Middle frontal gyrus (tissue), 1 donor: ENCODE measurements around the gene CBLB.

Experiments used
- DNase-seq: peaks from one replicate; pipeline ENCODE4 v3.0.0-alpha.2; 2015; ENCODE audit warnings: low spot score; ENCODE audit errors: extremely low spot score

The CBLB gene

DNA sequence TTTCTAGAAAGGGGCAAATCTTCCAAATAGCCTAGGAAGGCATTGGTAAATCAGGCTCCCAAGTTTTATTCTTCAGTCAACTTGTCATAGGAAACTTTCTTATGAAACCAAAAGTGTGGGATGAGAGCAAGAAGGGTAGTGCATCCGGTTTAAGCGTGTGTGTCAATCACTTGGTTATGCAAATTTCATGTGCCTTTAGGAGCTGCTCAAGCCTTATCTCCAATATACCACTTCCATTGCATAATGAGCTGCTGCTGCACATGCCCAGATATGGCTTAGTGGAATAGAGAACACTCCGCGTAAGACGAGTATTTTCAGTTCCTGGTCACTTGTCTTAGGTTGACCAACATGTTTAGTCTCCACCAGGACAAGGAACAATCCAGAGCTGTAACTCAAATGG, 242.1 kb downstream of the CBLB start:
- DNase-seq = no peak

- DNase-seq = no peak
Measured at GRCh38 chr3:105622169-105622568, 246.6 kb downstream of the CBLB start.

GRCh38 chr3:105620236-105620635, 248.6 kb downstream of the CBLB start:
- no peak for DNase-seq

DNA sequence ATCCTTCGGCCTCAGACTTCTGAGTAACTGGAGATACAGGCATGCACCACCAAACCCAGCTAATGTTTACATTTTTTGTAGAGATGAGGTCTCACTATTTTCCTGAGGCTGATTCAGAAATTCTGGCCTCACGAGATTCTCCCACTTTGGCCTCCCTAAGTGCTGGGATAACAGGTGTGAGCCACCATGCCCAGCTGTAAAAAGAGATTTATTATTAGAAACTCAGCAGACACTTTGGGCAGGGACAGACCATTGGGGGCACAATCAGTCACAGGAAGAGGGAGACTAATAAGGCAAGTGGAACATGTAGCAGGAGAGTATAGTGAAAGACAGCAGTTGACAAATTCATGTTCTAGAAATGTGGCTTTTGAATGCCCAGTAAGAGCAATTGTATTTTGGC, 249.2 kb downstream of the CBLB start:
- DNase-seq = no peak

DNA sequence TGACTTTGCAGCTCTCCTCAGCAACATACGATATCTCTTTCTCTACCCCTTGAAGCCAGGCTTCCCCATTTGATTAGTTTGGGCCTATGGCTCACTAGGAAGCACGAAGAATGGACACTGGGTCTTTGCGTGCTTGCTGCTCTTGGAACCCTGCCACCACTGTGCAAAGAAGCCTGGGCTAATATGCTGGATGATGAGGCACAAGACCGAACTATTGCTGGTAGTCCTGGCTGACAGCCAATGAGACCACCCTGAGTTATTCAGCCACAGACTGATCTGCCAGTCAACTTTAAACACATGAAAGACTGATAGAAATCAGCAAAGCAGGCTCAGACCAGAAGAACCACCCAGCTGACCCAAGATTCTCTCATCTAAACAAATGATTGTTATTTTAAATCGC, 250.3 kb downstream of the CBLB start:
- DNase-seq = no peak

- DNase-seq = no peak
Measured at GRCh38 chr3:105616374-105617121, 252.3 kb downstream of the CBLB start.

GRCh38 chr3:105615814-105616213, 253.0 kb downstream of the CBLB start:
- no peak for DNase-seq

DNA sequence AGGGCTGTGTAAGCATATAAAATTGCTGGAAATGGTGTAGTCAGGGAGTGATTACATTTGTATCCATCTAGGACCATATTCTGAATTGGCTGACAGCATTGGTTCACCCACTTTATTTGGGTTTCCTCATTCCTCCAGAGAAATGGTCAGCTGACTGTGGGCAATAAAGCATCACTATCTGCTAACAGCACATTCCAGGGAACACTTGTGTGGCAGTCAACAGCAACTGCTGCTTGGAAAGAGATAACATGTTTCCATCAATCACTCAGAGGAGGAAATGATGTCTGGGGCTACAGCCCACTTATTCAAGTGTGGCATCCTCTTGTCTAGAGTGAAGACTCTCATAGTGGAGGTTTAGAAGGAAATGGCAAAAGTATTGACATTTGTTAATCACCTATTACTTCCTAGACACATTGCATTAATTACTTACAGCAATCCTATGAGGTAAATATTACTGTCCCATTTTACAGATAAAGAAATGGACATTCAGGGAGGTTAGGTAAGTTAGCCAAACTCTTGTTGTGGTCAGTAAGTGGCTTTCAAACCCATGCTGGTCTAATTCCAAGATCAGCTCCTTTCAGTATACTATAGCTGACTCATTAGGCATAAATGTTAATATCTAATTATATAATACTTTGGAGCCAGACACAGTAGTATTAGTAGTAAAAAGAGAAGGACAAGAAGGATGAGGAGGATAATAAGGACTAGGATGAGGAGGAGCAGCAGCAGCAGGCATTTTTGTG, 254.4 kb downstream of the CBLB start:
- DNase-seq = no peak

- DNase-seq = no peak
Measured at GRCh38 chr3:105613120-105613519, 255.7 kb downstream of the CBLB start.

- no peak for DNase-seq
Measured at GRCh38 chr3:105611304-105612192, 257.3 kb downstream of the CBLB start.

DNA sequence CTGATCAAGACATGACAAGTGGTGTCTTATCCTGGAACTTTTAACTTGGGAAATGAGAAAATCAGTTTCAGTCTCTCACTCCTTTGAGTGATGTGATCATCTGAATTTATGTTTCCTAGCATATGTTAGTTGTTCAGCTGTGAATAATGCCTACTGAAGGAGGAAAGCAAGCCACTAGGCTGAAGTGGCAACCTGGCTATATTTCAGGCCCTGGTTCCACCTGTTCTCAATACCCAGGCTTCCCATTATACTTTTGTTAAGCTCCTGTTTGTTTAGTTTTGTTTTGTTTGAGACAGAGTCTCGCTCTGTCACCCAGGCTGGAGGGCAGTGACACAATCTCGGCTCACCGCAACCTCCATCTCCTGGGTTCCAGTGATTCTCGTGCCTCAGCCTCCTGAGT, 258.3 kb downstream of the CBLB start:
- no peak for DNase-seq

- DNase-seq = no peak
Measured at GRCh38 chr3:105608623-105609022, 260.2 kb downstream of the CBLB start.

- DNase-seq = no peak
Measured at GRCh38 chr3:105606016-105606415, 262.8 kb downstream of the CBLB start.
